ENCODE data around the gene GPRC5B. TPM values are rescaled to one million over a fixed set of nuclear protein-coding genes. Genes with fewer than 3 reads are reported as not detected.
A peak's percentile ranks its signal among the peaks of the same experiment; 100 is the strongest.

Gene GPRC5B
- total RNA-seq, 1 experiment from 2014 or later, result 62.0 TPM

DNA sequence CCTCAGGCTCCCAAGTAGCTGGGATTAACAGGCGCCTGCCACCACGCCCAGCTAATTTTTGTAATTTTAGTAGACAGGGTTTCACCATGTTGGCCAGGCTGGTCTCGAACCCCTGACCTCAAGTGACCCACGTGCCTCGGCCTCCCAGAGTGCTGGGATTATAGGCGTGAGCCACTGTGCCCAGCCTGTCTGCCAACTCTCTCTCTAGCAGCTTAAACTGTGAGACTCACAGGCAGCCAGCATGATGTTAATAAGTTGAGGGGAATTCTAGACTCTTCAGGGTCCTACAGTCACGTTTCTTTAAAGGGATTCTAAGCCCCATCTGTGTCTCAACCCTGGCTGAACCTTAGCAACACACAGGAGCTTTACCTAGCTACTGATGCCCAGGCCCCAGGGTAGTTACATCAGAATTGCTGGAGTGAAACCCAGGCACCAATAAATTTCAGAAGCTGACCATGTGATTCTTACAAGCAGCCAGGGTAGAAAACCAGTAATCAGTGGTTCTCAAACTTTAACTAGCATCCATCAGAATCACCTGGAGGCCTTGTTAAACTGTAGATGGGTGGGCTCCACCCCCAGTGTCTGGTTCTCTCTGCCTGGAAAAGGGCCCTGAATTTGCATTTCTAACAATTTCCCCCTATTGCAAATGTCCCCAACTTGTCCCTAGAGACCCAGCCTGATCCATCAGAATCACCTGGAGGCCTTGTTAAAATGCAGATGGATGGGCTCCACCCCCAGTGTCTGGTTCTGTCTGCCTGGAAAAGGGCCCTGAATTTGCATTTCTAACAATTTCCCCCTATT is 30.7 kb downstream of the GPRC5B start:
- H2AFZ ChIP-seq, result no peak overlapping the region
- no peak overlapping the region for H3K4me3 ChIP-seq
- ChIA-PET CTCF (no interaction called here), POLR2A (ENCODE audit: unreplicated experiment) (interaction anchor here (0.9 kb wide), 1 partner anchor 164 kb away, joined by 4 read pairs; no protein-coding TSS in a partner anchor)
- H3K27me3 ChIP-seq (ENCODE audit: insufficient read depth, low read depth), result no peaks in the 10 kb centered on the region
- no peaks in the 10 kb centered on the region for H3K9me3 ChIP-seq (ENCODE audit: insufficient read depth, low read depth)
- intact Hi-C loops (cut with micrococcal nuclease; ENCODE audit: unreplicated experiment), result no loop called here
- no peaks in the 10 kb centered on the region for H4K20me1 ChIP-seq (ENCODE audit: insufficient read depth)
- no peak overlapping the region for H3K4me2 ChIP-seq
- no peaks in the 10 kb centered on the region for H3K79me2 ChIP-seq (ENCODE audit: low read depth)
- no peaks in the 10 kb centered on the region for H3K4me1 ChIP-seq (replicated peaks; ENCODE audit: insufficient read depth)
- DNase-seq, result no peak
- no peaks in the 10 kb centered on the region for H3K9me2 ChIP-seq (ENCODE audit: insufficient read depth)
- TSS peak; percentile 6 for BruUV-seq (replicated peaks)
- H3K36me3 ChIP-seq (ENCODE audit: low read depth), result no peaks in the 10 kb centered on the region
- H3F3A ChIP-seq (ENCODE audit: insufficient read depth, low read depth), result no peaks in the 10 kb centered on the region; the same call in 1 of the 2 replicates
- H3K27ac ChIP-seq, result no peak overlapping the region
- TF ChIP-seq EZH2 (IDR thresholded peaks at IDR 0.05; ENCODE audit: low read depth), result no peak
- TF ChIP-seq, protein P1, sequence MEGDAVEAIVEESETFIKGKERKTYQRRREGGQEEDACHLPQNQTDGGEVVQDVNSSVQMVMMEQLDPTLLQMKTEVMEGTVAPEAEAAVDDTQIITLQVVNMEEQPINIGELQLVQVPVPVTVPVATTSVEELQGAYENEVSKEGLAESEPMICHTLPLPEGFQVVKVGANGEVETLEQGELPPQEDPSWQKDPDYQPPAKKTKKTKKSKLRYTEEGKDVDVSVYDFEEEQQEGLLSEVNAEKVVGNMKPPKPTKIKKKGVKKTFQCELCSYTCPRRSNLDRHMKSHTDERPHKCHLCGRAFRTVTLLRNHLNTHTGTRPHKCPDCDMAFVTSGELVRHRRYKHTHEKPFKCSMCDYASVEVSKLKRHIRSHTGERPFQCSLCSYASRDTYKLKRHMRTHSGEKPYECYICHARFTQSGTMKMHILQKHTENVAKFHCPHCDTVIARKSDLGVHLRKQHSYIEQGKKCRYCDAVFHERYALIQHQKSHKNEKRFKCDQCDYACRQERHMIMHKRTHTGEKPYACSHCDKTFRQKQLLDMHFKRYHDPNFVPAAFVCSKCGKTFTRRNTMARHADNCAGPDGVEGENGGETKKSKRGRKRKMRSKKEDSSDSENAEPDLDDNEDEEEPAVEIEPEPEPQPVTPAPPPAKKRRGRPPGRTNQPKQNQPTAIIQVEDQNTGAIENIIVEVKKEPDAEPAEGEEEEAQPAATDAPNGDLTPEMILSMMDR (conservative IDR thresholded peaks at IDR 0.05), result no peak

DNA sequence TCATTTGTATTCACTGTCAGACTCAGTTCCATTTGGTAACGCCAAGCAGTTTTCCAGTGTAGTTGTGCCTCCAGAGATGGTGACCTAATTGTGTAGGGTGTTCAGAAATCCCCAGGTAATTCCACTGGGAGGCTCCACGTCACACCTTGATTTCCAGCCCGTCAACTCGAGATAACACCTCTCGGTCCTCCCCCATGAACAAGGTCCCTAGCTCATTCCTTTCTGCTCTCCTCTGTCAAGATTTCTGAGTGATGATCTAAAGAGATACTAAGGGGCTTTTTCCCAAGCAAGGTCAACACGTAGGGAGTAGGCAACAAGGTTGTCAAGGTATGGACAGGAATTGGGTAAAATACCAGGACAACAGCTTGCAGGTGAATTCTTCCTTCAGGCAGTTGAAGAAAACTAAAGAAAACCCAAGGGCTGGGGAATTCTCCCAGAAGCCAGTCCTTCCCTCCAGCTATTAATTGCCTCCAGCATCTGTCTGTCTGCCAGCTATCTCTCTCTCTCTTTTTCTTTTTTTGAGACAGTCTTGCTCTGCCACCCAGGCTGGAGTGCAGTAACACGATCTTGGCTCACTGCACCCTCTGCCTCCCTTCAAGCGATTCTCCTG is 31.4 kb downstream of the GPRC5B start:
- POLR2A ChIA-PET (ENCODE audit: unreplicated experiment), result no interaction called here
- Histone ChIP-seq H2AFZ (no peak overlapping the region), H3K4me3 (no peak overlapping the region), H3F3A (ENCODE audit: insufficient read depth, low read depth) (no peaks in the 10 kb centered on the region; the same call in 1 of the 2 replicates), H4K20me1 (ENCODE audit: insufficient read depth) (no peaks in the 10 kb centered on the region), H3K4me1 (replicated peaks; ENCODE audit: insufficient read depth) (no peaks in the 10 kb centered on the region), H3K27me3 (ENCODE audit: insufficient read depth, low read depth) (no peaks in the 10 kb centered on the region), H3K9me2 (ENCODE audit: insufficient read depth) (no peaks in the 10 kb centered on the region), H3K27ac (no peak overlapping the region), H3K79me2 (ENCODE audit: low read depth) (no peaks in the 10 kb centered on the region), H3K9me3 (ENCODE audit: insufficient read depth, low read depth) (no peaks in the 10 kb centered on the region), H3K4me2 (no peak overlapping the region), H3K36me3 (ENCODE audit: low read depth) (no peaks in the 10 kb centered on the region)
- no TSS peak for BruUV-seq (replicated peaks)
- CTCF ChIA-PET, result no interaction called here
- intact Hi-C loops (cut with micrococcal nuclease; ENCODE audit: unreplicated experiment), result no loop called here
- no peak for DNase-seq
- TF ChIP-seq EZH2 (IDR thresholded peaks at IDR 0.05; ENCODE audit: low read depth), result no peak
- TF ChIP-seq, protein P1 (conservative IDR thresholded peaks at IDR 0.05), result no peak

DNA sequence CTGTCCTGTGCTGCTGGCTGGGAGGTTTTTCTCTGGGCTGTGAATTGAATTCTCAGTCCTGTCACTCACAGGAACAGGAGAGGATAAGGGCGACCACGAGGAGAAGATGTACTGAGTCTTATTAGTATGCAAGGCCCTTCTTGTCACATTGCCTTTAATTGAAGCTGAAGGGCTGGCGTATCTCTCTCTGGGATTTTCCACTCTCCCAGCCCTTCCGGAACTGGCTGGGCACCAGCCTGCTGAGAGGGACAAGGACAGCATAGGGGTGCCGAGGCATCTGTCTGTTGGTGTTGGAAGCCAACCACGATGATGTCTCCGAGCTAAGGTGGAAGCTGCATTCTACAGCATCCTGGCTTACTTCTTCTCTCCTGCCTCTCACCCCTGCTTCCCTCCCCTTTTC is 33.2 kb downstream of the GPRC5B start:
- Histone ChIP-seq H3K27me3 (ENCODE audit: insufficient read depth, low read depth) (no peaks in the 10 kb centered on the region), H2AFZ (no peak overlapping the region), H3K9me3 (ENCODE audit: insufficient read depth, low read depth) (no peaks in the 10 kb centered on the region), H3F3A (ENCODE audit: insufficient read depth, low read depth) (no peaks in the 10 kb centered on the region; the same call in 1 of the 2 replicates), H3K27ac (no peak overlapping the region), H4K20me1 (ENCODE audit: insufficient read depth) (no peaks in the 10 kb centered on the region), H3K79me2 (ENCODE audit: low read depth) (no peaks in the 10 kb centered on the region), H3K4me1 (replicated peaks; ENCODE audit: insufficient read depth) (no peaks in the 10 kb centered on the region), H3K36me3 (ENCODE audit: low read depth) (no peaks in the 10 kb centered on the region), H3K4me3 (no peak overlapping the region), H3K9me2 (ENCODE audit: insufficient read depth) (no peaks in the 10 kb centered on the region), H3K4me2 (no peak overlapping the region)
- intact Hi-C loops (cut with micrococcal nuclease; ENCODE audit: unreplicated experiment), result no loop called here
- POLR2A ChIA-PET (ENCODE audit: unreplicated experiment), result no interaction called here
- TF ChIP-seq, protein P1 (conservative IDR thresholded peaks at IDR 0.05), result no peak
- no peak for TF ChIP-seq EZH2 (IDR thresholded peaks at IDR 0.05; ENCODE audit: low read depth)
- no TSS peak for BruUV-seq (replicated peaks)
- CTCF ChIA-PET, result no interaction called here
- DNase-seq, result no peak

Measured in PC-9 (cell line).